GM23338 (cell line): ENCODE data around the gene STK33. TPM values are rescaled to one million over a fixed set of nuclear protein-coding genes. Genes with fewer than 3 reads are reported as not detected.

Source experiments
- ATAC-seq: fragments of 200-7000 bp; cut with Tn5 transposase; 3 replicates; pipeline ENCODE4 v1.9.1; 2020
- DNase-seq: peaks from one replicate; pipeline ENCODE4 v3.0.0-alpha.2; 2015; ENCODE audit warnings: low spot score
- H2AFZ ChIP-seq: fragments of 200-600 bp; sonication (generic); 2 replicates; pipeline ENCODE4 v1.8.0; 2016; ENCODE audit warnings: antibody characterized with exemption, mild to moderate bottlenecking, moderate library complexity
- H3F3A ChIP-seq: fragments of 200-600 bp; sonication (generic); replicated peaks from 2 replicates; pipeline ENCODE4 v1.8.0; 2017; ENCODE audit warnings: antibody characterized with exemption, mixed run types, low read depth
- H3K27ac ChIP-seq: fragments of 200-600 bp; sonication (generic); 2 replicates; pipeline ENCODE4 v1.6.1; 2016; ENCODE audit warnings: low read depth
- H3K27me3 ChIP-seq: fragments of 200-600 bp; sonication (generic); 2 replicates; pipeline ENCODE4 v1.8.0; 2016; ENCODE audit warnings: mild to moderate bottlenecking, mixed run types, moderate library complexity; ENCODE audit not compliant: insufficient read depth
- H3K36me3 ChIP-seq: fragments of 200-600 bp; sonication (generic); 2 replicates; pipeline ENCODE4 v1.8.0; 2016; ENCODE audit warnings: mild to moderate bottlenecking; ENCODE audit not compliant: insufficient read depth
- H3K4me1 ChIP-seq: fragments of 200-600 bp; sonication (generic); 2 replicates; pipeline ENCODE4 v1.8.0; 2016; ENCODE audit warnings: mild to moderate bottlenecking, moderate library complexity; ENCODE audit not compliant: insufficient read depth
- H3K4me2 ChIP-seq: fragments of 200-600 bp; sonication (generic); 2 replicates; pipeline ENCODE4 v1.7.1; 2017; ENCODE audit warnings: mixed run types
- H3K4me3 ChIP-seq: fragments of 200-600 bp; sonication (generic); 2 replicates; pipeline ENCODE4 v1.6.1; 2016; ENCODE audit warnings: mixed run types
- H3K79me2 ChIP-seq: fragments of 200-600 bp; sonication (generic); replicated peaks from 2 replicates; pipeline ENCODE4 v1.8.0; 2017; ENCODE audit warnings: mild to moderate bottlenecking; ENCODE audit not compliant: insufficient read depth
- H3K9me2 ChIP-seq: fragments of 200-600 bp; sonication (generic); 2 replicates; pipeline ENCODE4 v1.8.0; 2017; ENCODE audit not compliant: insufficient read depth
- H4K20me1 ChIP-seq: fragments of 200-600 bp; sonication (generic); replicated peaks from 2 replicates; pipeline ENCODE4 v1.8.0; 2017; ENCODE audit warnings: mild to moderate bottlenecking; ENCODE audit not compliant: insufficient read depth
- H3K27ac Mint-ChIP-seq: 2 replicates; pipeline ENCODE4 v1.8.0; 2020; ENCODE audit warnings: inconsistent platforms, mild to moderate bottlenecking, moderate library complexity, mixed read lengths
- H3K27me3 Mint-ChIP-seq: 3 replicates; pipeline ENCODE4 v1.8.0; 2022; ENCODE audit warnings: low read depth, mild to moderate bottlenecking, moderate library complexity, mixed read lengths, inconsistent platforms; ENCODE audit not compliant: insufficient read depth, poor library complexity
- H3K36me3 Mint-ChIP-seq: 3 replicates; pipeline ENCODE4 v1.8.0; 2021; ENCODE audit warnings: low read depth, mild to moderate bottlenecking, inconsistent platforms, moderate library complexity, mixed read lengths
- H3K4me1 Mint-ChIP-seq: 3 replicates; pipeline ENCODE4 v1.8.0; 2020; ENCODE audit warnings: mild to moderate bottlenecking, inconsistent platforms, mixed read lengths
- H3K4me3 Mint-ChIP-seq: 3 replicates; pipeline ENCODE4 v1.8.0; 2021; ENCODE audit warnings: moderate library complexity, mild to moderate bottlenecking, inconsistent platforms, mixed read lengths
- H3K9me3 Mint-ChIP-seq: 3 replicates; pipeline ENCODE4 v1.8.0; 2020; ENCODE audit warnings: moderate library complexity, mild to moderate bottlenecking, inconsistent platforms, mixed read lengths
- CREB1 ChIP-seq: fragments of 250-450 bp; sonication (Bioruptor Pico); IDR thresholded peaks from 2 replicates; pipeline ENCODE4 v1.5.0; 2020; ENCODE audit warnings: low read depth, mild to moderate bottlenecking, moderate library complexity
- CTCF ChIP-seq, 2 experiments: fragments of 200-600 bp in 1 of 2; sonication (generic) in 1 of 2; conservative IDR thresholded peaks; 2 replicates each; pipeline versions ENCODE4 v1.5.1 to v1.6.1; 2016 to 2017; ENCODE audit warnings: antibody characterized with exemption in 2 of 2, low read depth in 2 of 2, mild to moderate bottlenecking in 2 of 2, moderate library complexity in 1 of 2
- ETS1 ChIP-seq: IDR thresholded peaks from 2 replicates; pipeline ENCODE4 v1.6.1; 2016; ENCODE audit warnings: antibody characterized with exemption
- EZH2 ChIP-seq: fragments of 200-600 bp; sonication (generic); IDR thresholded peaks from one replicate; pipeline ENCODE4 v1.8.0; 2017; ENCODE audit warnings: antibody characterized with exemption, mild to moderate bottlenecking, low read depth; ENCODE audit not compliant: unreplicated experiment
- EZH2phosphoT487 ChIP-seq: fragments of 200-600 bp; sonication (generic); IDR thresholded peaks from one replicate; pipeline ENCODE4 v1.8.1; 2018; ENCODE audit warnings: antibody characterized with exemption; ENCODE audit not compliant: unreplicated experiment
- JUNB ChIP-seq: IDR thresholded peaks from one replicate; pipeline ENCODE4 v1.6.1; 2016; ENCODE audit warnings: antibody characterized with exemption; ENCODE audit not compliant: unreplicated experiment
- NANOG ChIP-seq: IDR thresholded peaks from 2 replicates; pipeline ENCODE4 v1.6.1; 2016; ENCODE audit warnings: antibody characterized with exemption, borderline replicate concordance
- POLR2AphosphoS5 ChIP-seq: IDR thresholded peaks from 2 replicates; pipeline ENCODE4 v1.6.1; 2016; ENCODE audit warnings: antibody characterized with exemption, low read depth
- REST ChIP-seq: IDR thresholded peaks from one replicate; pipeline ENCODE4 v1.6.1; 2018; ENCODE audit warnings: antibody characterized with exemption; ENCODE audit not compliant: unreplicated experiment
- STAT1 ChIP-seq: IDR thresholded peaks from one replicate; pipeline ENCODE4 v1.6.1; 2016; ENCODE audit warnings: antibody characterized with exemption; ENCODE audit not compliant: unreplicated experiment
- ZNF114 ChIP-seq: fragments of 250-450 bp; sonication (Bioruptor Pico); IDR thresholded peaks from 2 replicates; pipeline ENCODE4 v1.5.0; 2020; ENCODE audit warnings: mild to moderate bottlenecking, moderate library complexity
- ZNF331 ChIP-seq: fragments of 250-450 bp; sonication (Bioruptor Pico); IDR thresholded peaks from 2 replicates; pipeline ENCODE4 v1.5.0; 2020; ENCODE audit warnings: low read depth, mild to moderate bottlenecking, moderate library complexity
- ZNF462 ChIP-seq: fragments of 250-450 bp; sonication (Bioruptor Pico); IDR thresholded peaks from 2 replicates; pipeline ENCODE4 v1.5.0; 2020; ENCODE audit warnings: mild to moderate bottlenecking, moderate library complexity
- polyA plus RNA-seq: library from polyadenylated mRNA; unstranded; fragments of >200 nt; fragmentation: Nextera tagmentation; extraction: Ambion mirVana; gene quantifications from 2 replicates; pipeline ENCODE4 v1.2.1, GENCODE V29; 2016
- total RNA-seq: library from RNA; depleted of rRNA; stranded (reverse); fragments of >200 nt; shearing (Covaris generic); gene quantifications from 2 replicates; pipeline ENCODE4 v1.2.3, GENCODE V29; 2014

The STK33 gene
- total and polyA plus RNA-seq, 2 experiments from 2014 or later, result 17.2 to 18.2 TPM

GRCh38 chr11:8362491-8362890 lies 231.5 kb downstream of the STK33 start:
- H3K4me1 ChIP-seq, result no peaks in the 10 kb centered on the region
- H3K79me2 ChIP-seq, result no peaks in the 10 kb centered on the region
- peaks cover 2% of the 10 kb centered on the region; the same call in 2 of the 3 replicates for H3K4me1 Mint-ChIP-seq
- no peak overlapping the region for H3K4me3 Mint-ChIP-seq
- no peak for DNase-seq
- no peak for ATAC-seq
- H3K9me2 ChIP-seq, result no peaks in the 10 kb centered on the region
- no peaks in the 10 kb centered on the region for H3K36me3 Mint-ChIP-seq
- TF ChIP-seq EZH2phosphoT487 (no peak), CTCF (conservative IDR thresholded peaks at IDR 0.05; ENCODE audit: low read depth in 2 of 2) (no peak), ZNF114 (no peak), EZH2 (no peak), STAT1 (no peak), ETS1 (no peak), JUNB (no peak), REST (no peak), ZNF331 (CRISPR knock-in tag) (no peak), CREB1 (CRISPR knock-in tag) (no peak), POLR2AphosphoS5 (no peak), ZNF462 (CRISPR knock-in tag) (no peak), NANOG (no peak)
- H3K9me3 Mint-ChIP-seq, result no peaks in the 10 kb centered on the region
- H3K27ac ChIP-seq, result no peak overlapping the region
- no peaks in the 10 kb centered on the region for H3F3A ChIP-seq
- no peak overlapping the region for H3K4me3 ChIP-seq
- no peaks in the 10 kb centered on the region for H3K27me3 ChIP-seq
- H4K20me1 ChIP-seq, result no peaks in the 10 kb centered on the region
- H3K27ac Mint-ChIP-seq, result no peak overlapping the region
- H3K36me3 ChIP-seq, result no peaks in the 10 kb centered on the region
- no peak overlapping the region for H2AFZ ChIP-seq
- no peak overlapping the region for H3K4me2 ChIP-seq
- peaks cover 5% of the 10 kb centered on the region for H3K27me3 Mint-ChIP-seq
